Measurements from ENCODE around the gene VTN. TPM values are rescaled to one million over a fixed set of nuclear protein-coding genes. Genes with fewer than 3 reads are reported as not detected.

VTN gene
- total RNA-seq, 1 donor from 2014 or later: 1.3 TPM

DNA sequence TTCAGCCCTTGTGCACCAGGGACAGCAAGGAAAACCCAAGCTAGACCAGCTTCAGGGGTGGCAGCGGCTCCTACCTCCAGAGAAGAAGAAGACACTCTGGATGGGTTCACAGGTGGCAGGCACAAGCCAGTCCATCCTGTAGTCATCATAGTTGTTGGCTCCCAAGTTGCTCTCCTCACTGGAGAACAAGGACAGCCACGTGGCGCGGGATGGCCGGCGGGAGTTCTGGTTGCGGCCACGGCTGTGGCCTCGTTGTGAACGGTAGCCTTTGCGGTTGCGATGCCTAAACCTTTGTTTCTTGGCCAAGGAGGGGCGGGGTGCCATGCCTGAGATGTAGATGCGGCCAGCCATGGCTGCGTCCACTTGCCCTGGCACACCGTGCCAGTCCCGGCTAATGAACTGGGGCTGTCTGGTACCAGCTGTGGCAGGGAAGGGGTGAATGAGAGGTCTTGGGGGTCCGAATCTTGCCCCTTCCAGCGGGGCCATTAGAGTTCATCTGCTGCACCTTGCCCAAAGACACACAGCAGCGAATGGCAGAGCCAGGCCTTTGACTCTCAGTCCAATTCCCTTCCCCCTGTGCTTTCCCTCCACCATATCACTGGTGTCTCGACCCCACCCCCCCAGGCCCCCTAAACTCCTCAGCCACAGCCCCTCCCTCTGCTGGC lies 2.3 kb downstream of the VTN start:
- Histone ChIP-seq H3K4me3 (no peak overlapping the region), H3K36me3 (peaks cover 23% of the 10 kb centered on the region), H3K4me1 (peaks cover 30% of the 10 kb centered on the region), H3K9me3 (no peaks in the 10 kb centered on the region), H3K27me3 (ENCODE audit: low read depth) (peaks cover under 1% of the 10 kb centered on the region), H3K27ac (no peak overlapping the region)
- ATAC-seq: no peak
- DNase-seq: no peak
- intact Hi-C loops (cut with DNase I): no loop called here
- TF ChIP-seq CTCF (IDR thresholded peaks at IDR 0.05): no peak

GRCh38 chr17:28366605-28367004 lies 3.5 kb downstream of the VTN start:
- Histone ChIP-seq H3K27ac (no peak overlapping the region), H3K9me3 (no peaks in the 10 kb centered on the region), H3K27me3 (ENCODE audit: low read depth) (no peaks in the 10 kb centered on the region), H3K4me1 (peaks cover 18% of the 10 kb centered on the region), H3K36me3 (peaks cover 35% of the 10 kb centered on the region), H3K4me3 (no peak overlapping the region)
- ATAC-seq: no peak
- DNase-seq: no peak
- intact Hi-C loops (cut with DNase I): no loop called here
- no peak for TF ChIP-seq CTCF (IDR thresholded peaks at IDR 0.05)

DNA sequence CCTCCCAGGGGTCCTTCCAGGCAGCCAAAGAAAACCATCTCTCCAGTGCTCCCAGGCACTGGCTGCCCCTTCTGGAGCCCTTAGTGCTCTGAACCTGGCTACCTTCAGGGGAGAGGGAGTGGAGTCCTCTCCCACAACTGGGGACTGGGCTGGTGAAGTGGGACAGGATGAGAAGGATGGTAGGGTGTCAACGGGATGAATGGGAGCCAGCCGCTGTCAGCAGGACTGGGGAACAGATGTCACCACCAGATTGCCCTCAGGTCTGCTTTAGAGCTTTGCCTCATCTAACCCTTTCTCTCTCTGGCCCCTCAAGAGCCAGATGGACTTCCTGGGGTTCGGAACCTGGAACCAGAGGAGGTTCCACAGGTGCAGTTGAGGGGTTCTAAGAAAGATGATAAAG lies 4.6 kb downstream of the VTN start:
- peaks cover 7% of the 10 kb centered on the region for H3K4me1 ChIP-seq
- H3K27ac ChIP-seq: no peak overlapping the region
- intact Hi-C loops (cut with DNase I): no loop called here
- no peak for TF ChIP-seq CTCF (IDR thresholded peaks at IDR 0.05)
- no peaks in the 10 kb centered on the region for H3K27me3 ChIP-seq (ENCODE audit: low read depth)
- DNase-seq (no peak), ATAC-seq (no peak)
- no peak overlapping the region for H3K4me3 ChIP-seq
- peaks cover 46% of the 10 kb centered on the region for H3K36me3 ChIP-seq
- H3K9me3 ChIP-seq: no peaks in the 10 kb centered on the region

- H3K36me3 ChIP-seq: peaks cover 52% of the 10 kb centered on the region
- intact Hi-C loops (cut with DNase I): no loop called here
- no peaks in the 10 kb centered on the region for H3K9me3 ChIP-seq
- DNase-seq (no peak), ATAC-seq (no peak)
- no peak for TF ChIP-seq CTCF (IDR thresholded peaks at IDR 0.05)
- H3K4me1 ChIP-seq: peaks cover under 1% of the 10 kb centered on the region
- H3K27me3 ChIP-seq (ENCODE audit: low read depth): no peaks in the 10 kb centered on the region
- H3K4me3 ChIP-seq: no peak within 1 kb of the TSS
- H3K27ac ChIP-seq: no peak within 1 kb of the TSS
Observed at GRCh38 chr17:28364665-28365363, 5.3 kb downstream of the VTN start, which contains the start of gene SEBOX. TSS of gene SEBOX (minus strand) at chr17:28365199. CDS start at chr17:28365151, 48 bp downstream.

DNA sequence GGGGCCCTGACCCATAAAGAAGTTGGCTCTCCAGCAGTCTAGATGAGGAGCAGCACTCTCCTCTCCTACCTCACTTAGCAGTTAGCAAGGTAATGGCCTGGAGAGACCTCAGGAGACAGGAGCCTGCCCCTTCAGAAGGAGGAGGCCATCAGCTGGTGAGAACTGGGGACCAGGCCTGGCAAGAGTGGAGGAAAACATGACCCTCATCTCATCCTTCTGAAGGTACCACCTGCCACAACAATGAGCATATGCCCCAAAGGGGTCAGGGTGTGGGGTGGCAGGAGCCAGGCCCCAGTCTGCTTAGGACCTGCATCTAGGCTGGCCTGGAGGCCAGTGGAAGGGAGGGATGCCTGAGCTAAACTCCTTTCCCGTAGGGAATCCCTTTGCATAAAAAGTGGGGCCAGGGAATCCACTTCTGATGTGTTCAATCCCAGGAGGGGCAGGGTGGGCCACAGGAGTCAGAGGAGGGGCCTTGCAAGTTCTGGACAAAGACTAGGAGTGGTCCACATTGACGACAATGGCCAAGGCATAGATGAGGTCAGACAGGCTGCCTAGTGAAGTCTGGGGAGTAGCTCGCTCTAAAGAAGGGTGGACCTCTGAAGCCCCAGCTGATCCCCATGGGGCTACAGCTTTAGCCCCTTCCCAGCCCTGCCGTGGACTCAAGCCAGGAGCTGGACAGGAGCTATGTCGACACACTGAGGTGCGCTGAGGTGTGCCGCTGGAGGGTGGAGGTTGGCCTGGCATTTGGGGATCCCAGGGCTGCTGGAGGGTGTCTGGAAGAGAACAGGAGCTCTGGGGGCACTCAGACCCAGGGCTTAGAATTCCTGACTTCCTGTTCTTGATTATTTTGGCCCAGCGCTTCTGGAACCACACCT lies 6.1 kb downstream of the VTN start:
- H3K27me3 ChIP-seq (ENCODE audit: low read depth): no peaks in the 10 kb centered on the region
- ATAC-seq (no peak), DNase-seq (no peak)
- intact Hi-C loops (cut with DNase I): no loop called here
- no peak for TF ChIP-seq CTCF (IDR thresholded peaks at IDR 0.05)
- no peak overlapping the region for H3K27ac ChIP-seq
- peaks cover 60% of the 10 kb centered on the region for H3K36me3 ChIP-seq
- H3K9me3 ChIP-seq: no peaks in the 10 kb centered on the region
- no peaks in the 10 kb centered on the region for H3K4me1 ChIP-seq
- no peak overlapping the region for H3K4me3 ChIP-seq

Measured in lower lobe of right lung (tissue), 2 donors.